Natural killer cell treated with Interleukin-12 subunit alpha and Interleukin-12 subunit beta and Interleukin-15 and Interleukin-18, amount 100 ng/mL, for 72 hours (primary cell): ENCODE measurements around the gene SLCO3A1. TPM values are rescaled to one million over a fixed set of nuclear protein-coding genes. Genes with fewer than 3 reads are reported as not detected.

Experiments
- ATAC-seq, 2 donors: fragments of 150-1000 bp; cut with Tn5 transposase in 1 of 2; sonication (Bioruptor Pico), chemical (Tn5 transposase) in 1 of 2; 2 replicates each; pipeline ENCODE4 v1.10.0; 2021
- DNase-seq: peaks from one replicate; pipeline ENCODE4 v3.0.0; 2022; ENCODE audit warnings: low spot score
- H3K27ac Mint-ChIP-seq, 2 donors: 1 replicate in 1 of 2; 2 replicates in 1 of 2; pipeline ENCODE4 v1.8.0; 2022; ENCODE audit warnings: mixed read lengths in 2 of 2, mild to moderate bottlenecking in 1 of 2, moderate library complexity in 1 of 2
- H3K27me3 Mint-ChIP-seq, 2 donors: 1 replicate in 1 of 2; 2 replicates in 1 of 2; pipeline ENCODE4 v1.8.0; 2022; ENCODE audit warnings: mixed read lengths in 2 of 2
- H3K36me3 Mint-ChIP-seq: one replicate; pipeline ENCODE4 v1.8.0; 2022; ENCODE audit warnings: mixed read lengths
- H3K4me1 Mint-ChIP-seq, 2 donors: 1 replicate in 1 of 2; 2 replicates in 1 of 2; pipeline ENCODE4 v1.8.0; 2022; ENCODE audit warnings: low read depth in 2 of 2, mixed read lengths in 2 of 2, mild to moderate bottlenecking in 1 of 2
- H3K4me3 Mint-ChIP-seq: one replicate; pipeline ENCODE4 v1.8.0; 2022; ENCODE audit warnings: mixed read lengths
- H3K9me3 Mint-ChIP-seq: 2 replicates; pipeline ENCODE4 v1.8.0; 2022; ENCODE audit warnings: mixed read lengths
- total RNA-seq, 2 donors: library from RNA; stranded (reverse); gene quantifications; one replicate each; pipeline ENCODE4 v1.2.3, GENCODE V29; 2022

The SLCO3A1 gene
- total RNA-seq, 2 donors from 2014 or later, result 10.4 to 12.5 TPM

GRCh38 chr15:91865950-91866349 is 12.4 kb downstream of the SLCO3A1 start:
- DNase-seq (no peak), ATAC-seq (no peak)
- Mint-ChIP-seq H3K9me3 (no peaks in the 10 kb centered on the region), H3K27me3 (no peaks in the 10 kb centered on the region), H3K27ac (no peak overlapping the region), H3K4me1 (peaks cover 53 to 62% of the 10 kb centered on the region in 2 donors), H3K36me3 (no peaks in the 10 kb centered on the region), H3K4me3 (no peak overlapping the region)

- Mint-ChIP-seq H3K4me3 (no peak overlapping the region), H3K36me3 (no peaks in the 10 kb centered on the region), H3K9me3 (no peaks in the 10 kb centered on the region), H3K4me1 (peaks cover 58 to 63% of the 10 kb centered on the region in 2 donors), H3K27me3 (no peaks in the 10 kb centered on the region), H3K27ac (peak overlapping the region in 1 of 2 donors; percentile 24)
- ATAC-seq (no peak), DNase-seq (no peak)
Observed at GRCh38 chr15:91866371-91866905, 12.9 kb downstream of the SLCO3A1 start.

GRCh38 chr15:91866971-91867372 is 13.5 kb downstream of the SLCO3A1 start:
- ATAC-seq, result no peak
- Mint-ChIP-seq H3K27ac (peak overlapping the region in 1 of 2 donors; percentile 24), H3K4me1 (peaks cover 62% of the 10 kb centered on the region in 2 donors), H3K36me3 (no peaks in the 10 kb centered on the region), H3K9me3 (no peaks in the 10 kb centered on the region), H3K27me3 (no peaks in the 10 kb centered on the region), H3K4me3 (no peak overlapping the region)
- no peak for DNase-seq

GRCh38 chr15:91867581-91868026 is 14.1 kb downstream of the SLCO3A1 start:
- ATAC-seq, result no peak

GRCh38 chr15:91870876-91871537 is 17.5 kb downstream of the SLCO3A1 start:
- peaks cover 41 to 45% of the 10 kb centered on the region in 2 donors for H3K4me1 Mint-ChIP-seq
- H3K27ac Mint-ChIP-seq, result peak overlapping the region in 1 of 2 donors; percentile 12
- ATAC-seq, result no peak

More at GRCh38 chr15:91867581-91868026, 14.1 kb downstream of the SLCO3A1 start:
- Mint-ChIP-seq H3K27ac (no peak overlapping the region), H3K27me3 (no peaks in the 10 kb centered on the region), H3K4me3 (no peak overlapping the region), H3K9me3 (no peaks in the 10 kb centered on the region), H3K4me1 (peaks cover 58% of the 10 kb centered on the region in 2 donors), H3K36me3 (no peaks in the 10 kb centered on the region)
- DNase-seq, result no peak

GRCh38 chr15:91871837-91872236 is 18.3 kb downstream of the SLCO3A1 start:
- Mint-ChIP-seq H3K36me3 (no peaks in the 10 kb centered on the region), H3K9me3 (no peaks in the 10 kb centered on the region), H3K4me3 (no peak overlapping the region), H3K27ac (no peak overlapping the region), H3K4me1 (peaks cover 35 to 38% of the 10 kb centered on the region in 2 donors), H3K27me3 (no peaks in the 10 kb centered on the region)
- ATAC-seq (no peak), DNase-seq (no peak)

More at GRCh38 chr15:91870876-91871537, 17.5 kb downstream of the SLCO3A1 start:
- Mint-ChIP-seq H3K27me3 (no peaks in the 10 kb centered on the region), H3K4me3 (no peak overlapping the region), H3K36me3 (no peaks in the 10 kb centered on the region), H3K9me3 (no peaks in the 10 kb centered on the region)
- no peak for DNase-seq

GRCh38 chr15:91872356-91873137 is 19.0 kb downstream of the SLCO3A1 start:
- no peak overlapping the region for H3K27ac Mint-ChIP-seq
- DNase-seq (no peak), ATAC-seq (no peak)
- H3K4me3 Mint-ChIP-seq, result no peak overlapping the region
- no peaks in the 10 kb centered on the region for H3K9me3 Mint-ChIP-seq
- H3K4me1 Mint-ChIP-seq, result peaks cover 31 to 32% of the 10 kb centered on the region in 2 donors
- H3K36me3 Mint-ChIP-seq, result no peaks in the 10 kb centered on the region
- no peaks in the 10 kb centered on the region for H3K27me3 Mint-ChIP-seq

- no peak overlapping the region for H3K4me3 Mint-ChIP-seq
- H3K4me1 Mint-ChIP-seq, result peaks cover 28 to 31% of the 10 kb centered on the region in 2 donors
- no peaks in the 10 kb centered on the region for H3K36me3 Mint-ChIP-seq
- DNase-seq (no peak), ATAC-seq (peak; percentile 36 to 54)
- no peaks in the 10 kb centered on the region for H3K9me3 Mint-ChIP-seq
- no peak overlapping the region for H3K27ac Mint-ChIP-seq
- no peaks in the 10 kb centered on the region for H3K27me3 Mint-ChIP-seq
Observed at GRCh38 chr15:91873138-91873536, 19.6 kb downstream of the SLCO3A1 start.

- no peaks in the 10 kb centered on the region for H3K36me3 Mint-ChIP-seq
- H3K27me3 Mint-ChIP-seq, result no peaks in the 10 kb centered on the region
- ATAC-seq (no peak), DNase-seq (no peak)
- H3K27ac Mint-ChIP-seq, result peak overlapping the region in 1 of 2 donors; percentile 28
- no peak overlapping the region for H3K4me3 Mint-ChIP-seq
- no peaks in the 10 kb centered on the region for H3K9me3 Mint-ChIP-seq
- peaks cover 28% of the 10 kb centered on the region in 2 donors for H3K4me1 Mint-ChIP-seq
Observed at GRCh38 chr15:91874171-91874570, 20.7 kb downstream of the SLCO3A1 start.

- ATAC-seq, result no peak
- DNase-seq, result no peak
- H3K4me1 Mint-ChIP-seq, result peaks cover 25 to 33% of the 10 kb centered on the region in 2 donors
- no peaks in the 10 kb centered on the region for H3K27me3 Mint-ChIP-seq
- H3K9me3 Mint-ChIP-seq, result no peaks in the 10 kb centered on the region
- no peak overlapping the region for H3K27ac Mint-ChIP-seq
- no peak overlapping the region for H3K4me3 Mint-ChIP-seq
- no peaks in the 10 kb centered on the region for H3K36me3 Mint-ChIP-seq
Observed at GRCh38 chr15:91874992-91875660, 21.6 kb downstream of the SLCO3A1 start.

GRCh38 chr15:91876187-91876586 is 22.7 kb downstream of the SLCO3A1 start:
- peaks cover 28 to 33% of the 10 kb centered on the region in 2 donors for H3K4me1 Mint-ChIP-seq
- DNase-seq (no peak), ATAC-seq (no peak)
- no peak overlapping the region for H3K4me3 Mint-ChIP-seq
- no peaks in the 10 kb centered on the region for H3K27me3 Mint-ChIP-seq
- H3K27ac Mint-ChIP-seq, result no peak overlapping the region
- no peaks in the 10 kb centered on the region for H3K36me3 Mint-ChIP-seq
- H3K9me3 Mint-ChIP-seq, result no peaks in the 10 kb centered on the region

- ATAC-seq, result no peak
- no peaks in the 10 kb centered on the region for H3K27me3 Mint-ChIP-seq
- H3K9me3 Mint-ChIP-seq, result no peaks in the 10 kb centered on the region
- no peaks in the 10 kb centered on the region for H3K36me3 Mint-ChIP-seq
- DNase-seq, result no peak
- H3K4me1 Mint-ChIP-seq, result peaks cover 23 to 39% of the 10 kb centered on the region in 2 donors
- no peak overlapping the region for H3K27ac Mint-ChIP-seq
- no peak overlapping the region for H3K4me3 Mint-ChIP-seq
Observed at GRCh38 chr15:91878319-91878870, 24.9 kb downstream of the SLCO3A1 start.

GRCh38 chr15:91879158-91879557 is 25.6 kb downstream of the SLCO3A1 start:
- ATAC-seq (no peak), DNase-seq (no peak)
- no peaks in the 10 kb centered on the region for H3K36me3 Mint-ChIP-seq
- H3K27me3 Mint-ChIP-seq, result no peaks in the 10 kb centered on the region
- H3K9me3 Mint-ChIP-seq, result no peaks in the 10 kb centered on the region
- H3K27ac Mint-ChIP-seq, result no peak overlapping the region
- no peak overlapping the region for H3K4me3 Mint-ChIP-seq
- H3K4me1 Mint-ChIP-seq, result peaks cover 20 to 38% of the 10 kb centered on the region in 2 donors
